OCI-LY7 (cell line): Measurements from ENCODE around the gene INPP5A. TPM values are rescaled to one million over a fixed set of nuclear protein-coding genes. Genes with fewer than 3 reads are reported as not detected.

Source experiments
- BruUV-seq: library from RNA; stranded (reverse); fragments of 400-500 nt; replicated peaks from 2 replicates; lab custom pipeline; 2021; lab: Mats Ljungman, UMichigan
- CTCF ChIA-PET: fragments of 300-600 bp; sonication (Branson Sonifier 250); formaldehyde crosslinking; loops from one replicate; lab custom pipeline; 2022; ENCODE audit warnings: antibody characterized with exemption; ENCODE audit not compliant: unreplicated experiment; lab: Charles Lee
- POLR2A ChIA-PET: fragments of 300-600 bp; sonication (Branson Sonifier 250); formaldehyde crosslinking; loops from one replicate; lab custom pipeline; 2022; ENCODE audit warnings: antibody characterized with exemption; lab: Charles Lee
- DNase-seq: peaks from one replicate; pipeline ENCODE4 v3.0.0-alpha.2; 2015; ENCODE audit warnings: low spot score
- H2AFZ ChIP-seq: fragments of 200-600 bp; sonication (generic), shearing (Covaris generic); 2 replicates; pipeline ENCODE4 v1.6.1; 2014; ENCODE audit warnings: mild to moderate bottlenecking, antibody characterized with exemption, low read length, moderate library complexity
- H3K27ac ChIP-seq: fragments of 200-600 bp; sonication (generic); 2 replicates; pipeline ENCODE4 v1.5.1; 2014; ENCODE audit warnings: mixed run types, low read depth, mild to moderate bottlenecking, moderate library complexity, low read length, inconsistent platforms; ENCODE audit not compliant: poor library complexity, severe bottlenecking
- H3K36me3 ChIP-seq: fragments of 200-600 bp; sonication (generic); 2 replicates; pipeline ENCODE4 v1.6.1; 2014; ENCODE audit warnings: mild to moderate bottlenecking, antibody characterized with exemption, low read length, moderate library complexity, mixed read lengths; ENCODE audit not compliant: insufficient read depth
- H3K4me1 ChIP-seq: fragments of 200-600 bp; sonication (generic); 2 replicates; pipeline ENCODE4 v1.5.1; 2014; ENCODE audit warnings: mild to moderate bottlenecking, low read length; ENCODE audit not compliant: insufficient read depth, poor library complexity, severe bottlenecking
- H3K4me2 ChIP-seq: fragments of 200-600 bp; sonication (generic); 2 replicates; pipeline ENCODE4 v1.6.1; 2014; ENCODE audit warnings: mild to moderate bottlenecking, low read length
- H3K4me3 ChIP-seq: fragments of 200-600 bp; sonication (generic); 2 replicates; pipeline ENCODE4 v1.5.1; 2014; ENCODE audit warnings: mild to moderate bottlenecking, low read depth, low read length; ENCODE audit not compliant: poor library complexity, severe bottlenecking
- H3K79me2 ChIP-seq: fragments of 200-600 bp; sonication (generic); 2 replicates; pipeline ENCODE4 v1.6.1; 2016; ENCODE audit warnings: low read depth, mild to moderate bottlenecking, low read length, moderate library complexity, mixed read lengths; ENCODE audit not compliant: insufficient read depth
- H3K9me2 ChIP-seq: fragments of 200-600 bp; sonication (generic); 2 replicates; pipeline ENCODE4 v1.6.1; 2016; ENCODE audit warnings: mild to moderate bottlenecking, low read length, mixed read lengths; ENCODE audit not compliant: insufficient read depth
- H3K9me3 ChIP-seq: fragments of 200-600 bp; sonication (generic); 2 replicates; pipeline ENCODE4 v1.6.1; 2014; ENCODE audit warnings: mild to moderate bottlenecking, mixed run types, low read length, mixed read lengths
- H4K20me1 ChIP-seq: fragments of 200-600 bp; sonication (generic); 2 replicates; pipeline ENCODE4 v1.6.1; 2014; ENCODE audit warnings: mild to moderate bottlenecking, antibody characterized with exemption, low read length, moderate library complexity, mixed read lengths; ENCODE audit not compliant: insufficient read depth
- EZH2phosphoT487 ChIP-seq: fragments of 200-600 bp; sonication (generic); IDR thresholded peaks from 2 replicates; pipeline ENCODE4 v1.6.1; 2018; ENCODE audit warnings: low read depth, borderline replicate concordance, mild to moderate bottlenecking, mixed run types, antibody characterized with exemption, low read length, moderate library complexity, mixed read lengths
- intact Hi-C: fragments of 100-400 bp; cut with micrococcal nuclease; formaldehyde crosslinking; loops from one replicate; pipeline ENCODE4 v1.10.0; 2022; ENCODE audit not compliant: unreplicated experiment
- total RNA-seq, 2 experiments: library from RNA; depleted of rRNA in 1 of 2; stranded (reverse); fragments of >200 nt in 1 of 2; shearing (Covaris generic) in 1 of 2; gene quantifications; 2 replicates each; pipeline ENCODE4 v1.2.3, GENCODE V29; 2014 to 2022
- TF ChIP-seq, protein P1 (sequence below): fragments of 200-600 bp; sonication (generic); conservative IDR thresholded peaks from 2 replicates; pipeline ENCODE4 v1.5.1; 2014; ENCODE audit warnings: mild to moderate bottlenecking, antibody characterized with exemption, low read length, moderate library complexity, mixed read lengths

The INPP5A gene
- total RNA-seq, 2 experiments from 2014 or later: 14.5 to 18.4 TPM

- Histone ChIP-seq H2AFZ (no peak overlapping the region), H3K4me2 (no peak overlapping the region), H3K9me3 (no peaks in the 10 kb centered on the region), H3K4me3 (no peak overlapping the region), H4K20me1 (no peaks in the 10 kb centered on the region), H3K79me2 (no peaks in the 10 kb centered on the region), H3K27ac (no peak overlapping the region), H3K4me1 (no peaks in the 10 kb centered on the region), H3K36me3 (no peaks in the 10 kb centered on the region), H3K9me2 (no peaks in the 10 kb centered on the region)
- TF ChIP-seq EZH2phosphoT487: no peak
- TF ChIP-seq, protein P1, sequence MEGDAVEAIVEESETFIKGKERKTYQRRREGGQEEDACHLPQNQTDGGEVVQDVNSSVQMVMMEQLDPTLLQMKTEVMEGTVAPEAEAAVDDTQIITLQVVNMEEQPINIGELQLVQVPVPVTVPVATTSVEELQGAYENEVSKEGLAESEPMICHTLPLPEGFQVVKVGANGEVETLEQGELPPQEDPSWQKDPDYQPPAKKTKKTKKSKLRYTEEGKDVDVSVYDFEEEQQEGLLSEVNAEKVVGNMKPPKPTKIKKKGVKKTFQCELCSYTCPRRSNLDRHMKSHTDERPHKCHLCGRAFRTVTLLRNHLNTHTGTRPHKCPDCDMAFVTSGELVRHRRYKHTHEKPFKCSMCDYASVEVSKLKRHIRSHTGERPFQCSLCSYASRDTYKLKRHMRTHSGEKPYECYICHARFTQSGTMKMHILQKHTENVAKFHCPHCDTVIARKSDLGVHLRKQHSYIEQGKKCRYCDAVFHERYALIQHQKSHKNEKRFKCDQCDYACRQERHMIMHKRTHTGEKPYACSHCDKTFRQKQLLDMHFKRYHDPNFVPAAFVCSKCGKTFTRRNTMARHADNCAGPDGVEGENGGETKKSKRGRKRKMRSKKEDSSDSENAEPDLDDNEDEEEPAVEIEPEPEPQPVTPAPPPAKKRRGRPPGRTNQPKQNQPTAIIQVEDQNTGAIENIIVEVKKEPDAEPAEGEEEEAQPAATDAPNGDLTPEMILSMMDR: no peak
- POLR2A ChIA-PET: no interaction called here
- BruUV-seq: no TSS peak
- CTCF ChIA-PET: no interaction called here
- DNase-seq: no peak
- intact Hi-C loops: no loop called here
Measured at GRCh38 chr10:132586739-132587138, 49.2 kb downstream of the INPP5A start.

- H4K20me1 ChIP-seq: no peaks in the 10 kb centered on the region
- H3K4me1 ChIP-seq: no peaks in the 10 kb centered on the region
- TF ChIP-seq, protein P1: no peak
- TF ChIP-seq EZH2phosphoT487: no peak
- H3K79me2 ChIP-seq: no peaks in the 10 kb centered on the region
- H3K9me2 ChIP-seq: no peaks in the 10 kb centered on the region
- intact Hi-C loops: no loop called here
- H3K9me3 ChIP-seq: no peaks in the 10 kb centered on the region
- no peak overlapping the region for H3K4me3 ChIP-seq
- no peak overlapping the region for H3K4me2 ChIP-seq
- no peaks in the 10 kb centered on the region for H3K36me3 ChIP-seq
- H2AFZ ChIP-seq: no peak overlapping the region
- BruUV-seq: no TSS peak
- CTCF ChIA-PET: no interaction called here
- POLR2A ChIA-PET: no interaction called here
- no peak for DNase-seq
- no peak overlapping the region for H3K27ac ChIP-seq
Measured at GRCh38 chr10:132587175-132587574, 49.6 kb downstream of the INPP5A start.

GRCh38 chr10:132588301-132589013 is 50.9 kb downstream of the INPP5A start:
- H2AFZ ChIP-seq: no peak overlapping the region
- POLR2A ChIA-PET: no interaction called here

More at GRCh38 chr10:132588301-132589013, 50.9 kb downstream of the INPP5A start:
- peaks cover 9% of the 10 kb centered on the region; the same call in 1 of the 2 replicates for H3K9me3 ChIP-seq
- no peaks in the 10 kb centered on the region for H3K9me2 ChIP-seq
- no peak for TF ChIP-seq EZH2phosphoT487
- TF ChIP-seq, protein P1: no peak
- intact Hi-C loops: no loop called here
- no peak overlapping the region for H3K4me2 ChIP-seq
- H3K36me3 ChIP-seq: no peaks in the 10 kb centered on the region
- CTCF ChIA-PET: no interaction called here
- H3K4me3 ChIP-seq: no peak overlapping the region
- H3K79me2 ChIP-seq: no peaks in the 10 kb centered on the region
- BruUV-seq: no TSS peak
- peaks cover 10% of the 10 kb centered on the region for H3K4me1 ChIP-seq
- no peaks in the 10 kb centered on the region for H4K20me1 ChIP-seq
- no peak overlapping the region for H3K27ac ChIP-seq
- no peak for DNase-seq
